Brain pericyte (primary cell): ENCODE results near the gene CAPG.
"Not testable (repeated sequence)": the region's sequence is repeated elsewhere in the genome, so short reads cannot be mapped to it uniquely, and the experiment has no call there.

ENCODE experiments used
- DNase-seq: peaks from one replicate; pipeline ENCODE4 v3.0.0-alpha.2; 2012; ENCODE audit warnings: low read depth, low spot score

CAPG gene, protein sequence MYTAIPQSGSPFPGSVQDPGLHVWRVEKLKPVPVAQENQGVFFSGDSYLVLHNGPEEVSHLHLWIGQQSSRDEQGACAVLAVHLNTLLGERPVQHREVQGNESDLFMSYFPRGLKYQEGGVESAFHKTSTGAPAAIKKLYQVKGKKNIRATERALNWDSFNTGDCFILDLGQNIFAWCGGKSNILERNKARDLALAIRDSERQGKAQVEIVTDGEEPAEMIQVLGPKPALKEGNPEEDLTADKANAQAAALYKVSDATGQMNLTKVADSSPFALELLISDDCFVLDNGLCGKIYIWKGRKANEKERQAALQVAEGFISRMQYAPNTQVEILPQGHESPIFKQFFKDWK

DNA sequence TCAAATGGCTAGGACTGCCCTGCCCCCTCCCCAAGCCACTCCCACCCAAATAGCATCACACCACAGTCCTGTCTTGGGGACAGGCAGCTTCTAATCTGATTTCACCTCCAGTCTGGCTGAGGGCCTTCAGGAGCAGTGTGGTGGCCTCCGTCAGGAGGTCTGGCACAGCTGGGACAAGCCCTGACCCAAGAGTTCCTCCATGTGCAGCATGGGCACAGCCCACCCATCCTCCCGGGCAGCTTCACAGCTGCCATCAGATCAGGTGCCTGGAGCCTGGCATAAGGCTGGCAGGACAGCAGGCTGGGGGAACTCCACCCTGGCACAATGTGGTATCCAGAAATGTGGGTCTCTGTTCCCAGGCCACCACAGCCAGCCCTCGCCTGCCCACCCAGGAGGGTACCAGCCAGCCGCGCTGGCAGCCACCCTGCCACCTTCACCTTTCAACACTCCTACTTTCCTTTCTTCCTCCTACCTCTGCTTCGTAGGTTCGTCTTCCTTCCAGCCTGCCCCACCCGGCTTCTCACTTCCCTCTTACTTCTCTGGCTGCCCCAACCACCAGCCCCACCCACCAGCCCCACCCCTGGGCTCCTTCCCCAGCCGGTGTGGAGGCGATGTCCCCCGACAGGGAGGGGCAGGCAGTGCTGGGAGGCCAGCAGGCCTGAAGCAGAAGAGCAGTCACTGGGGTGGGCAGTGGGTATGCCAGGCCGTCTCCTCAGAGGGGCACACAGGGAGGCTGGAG is at the start of gene CAPG:
Gene CAPG (minus strand): TSS at position 522 of the 739 bp plus-strand sequence. CDS start 8,221 bp downstream, outside the sequence.
- no peak for DNase-seq

DNA sequence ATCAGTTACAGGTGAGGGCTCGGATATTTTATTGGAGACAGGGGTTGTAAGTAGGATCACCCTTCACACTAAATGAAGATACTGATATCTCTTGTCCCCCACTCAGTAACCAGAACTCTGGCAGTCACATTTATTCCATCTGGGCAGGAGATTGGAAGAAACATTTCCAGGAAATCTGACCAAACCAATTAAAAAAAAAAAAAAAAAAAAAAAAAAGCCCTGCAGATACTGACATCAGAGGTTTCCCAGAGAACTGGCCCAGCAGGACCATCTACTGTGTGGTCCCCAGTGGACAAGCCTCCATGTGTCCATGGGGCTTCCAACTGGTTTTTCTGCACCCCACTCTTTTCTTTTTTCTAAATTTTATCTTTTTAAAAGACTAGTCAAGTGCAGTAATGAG is 49.6 kb upstream of the CAPG start:
- DNase-seq = no peak

DNA sequence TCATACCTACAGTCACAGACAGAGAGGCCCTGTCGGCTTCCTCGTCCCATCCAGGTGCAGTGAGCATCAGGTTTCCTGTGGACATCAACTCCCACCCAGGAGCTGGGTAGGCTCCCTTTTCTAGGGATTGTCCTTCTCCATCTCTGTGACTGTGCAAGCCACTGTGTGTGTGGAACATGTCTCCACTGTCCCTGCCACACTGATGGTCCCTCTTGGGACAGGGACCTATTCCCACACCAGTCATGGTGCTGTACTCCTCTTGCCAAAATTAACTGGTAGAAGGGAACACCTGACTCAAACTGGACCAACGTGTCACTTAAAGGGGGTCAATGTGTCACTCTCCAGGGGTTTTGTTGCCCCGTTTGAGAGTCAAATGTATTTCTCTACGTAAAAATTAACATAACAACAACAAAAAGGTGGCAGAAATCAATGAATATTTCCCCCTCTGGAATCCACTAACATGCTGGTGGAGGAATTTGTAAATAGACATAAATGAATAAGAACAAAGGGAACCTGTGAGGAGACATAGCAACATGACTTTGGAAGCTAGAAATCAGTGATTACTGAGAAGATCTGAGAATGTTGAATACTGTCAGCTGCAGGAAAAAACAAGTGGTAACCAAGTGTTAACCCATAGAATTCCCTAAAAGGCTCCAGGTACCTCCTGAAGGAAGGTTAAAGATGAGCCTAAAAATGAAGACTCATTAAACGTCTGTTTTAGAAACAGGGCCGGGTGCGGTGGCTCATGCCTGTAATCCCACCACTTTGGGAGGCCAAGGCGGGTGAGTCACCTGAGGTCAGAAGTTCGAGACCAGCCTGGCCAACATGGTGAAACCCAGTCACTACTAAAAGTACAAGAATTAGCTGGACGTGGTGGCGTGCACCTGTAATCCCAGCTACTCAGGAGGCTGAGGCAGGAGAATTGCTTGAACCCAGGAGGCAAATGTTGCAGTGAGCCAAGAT is 48.7 kb upstream of the CAPG start:
- DNase-seq = no peak

GRCh38 chr2:85457877-85458316 is 47.7 kb upstream of the CAPG start:
- no peak for DNase-seq

- DNase-seq = no peak
Measured at GRCh38 chr2:85457043-85457442, 46.9 kb upstream of the CAPG start.

GRCh38 chr2:85455552-85456090 is 45.5 kb upstream of the CAPG start:
- no peak for DNase-seq

DNA sequence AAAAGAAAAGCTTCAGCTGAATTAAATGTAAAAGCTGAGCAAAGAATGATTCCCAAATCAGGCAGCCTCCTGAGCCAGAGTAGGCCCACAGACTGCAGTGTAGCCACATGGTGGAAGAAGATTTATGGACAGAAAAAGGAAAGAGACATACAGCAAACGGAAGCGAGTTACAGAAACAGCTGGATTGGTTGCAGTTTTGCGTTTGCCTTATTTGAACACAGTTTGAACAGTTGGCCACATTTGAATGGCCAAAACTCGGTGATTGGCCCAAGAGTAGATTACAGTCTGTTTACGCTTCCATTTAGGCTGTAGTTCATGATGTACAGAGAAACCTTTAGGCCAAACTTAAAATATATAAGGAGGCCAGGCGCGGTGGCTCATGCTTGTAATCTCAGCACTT is 43.4 kb upstream of the CAPG start:
- no peak for DNase-seq

GRCh38 chr2:85452237-85452636 is 42.1 kb upstream of the CAPG start:
- no peak for DNase-seq

DNA sequence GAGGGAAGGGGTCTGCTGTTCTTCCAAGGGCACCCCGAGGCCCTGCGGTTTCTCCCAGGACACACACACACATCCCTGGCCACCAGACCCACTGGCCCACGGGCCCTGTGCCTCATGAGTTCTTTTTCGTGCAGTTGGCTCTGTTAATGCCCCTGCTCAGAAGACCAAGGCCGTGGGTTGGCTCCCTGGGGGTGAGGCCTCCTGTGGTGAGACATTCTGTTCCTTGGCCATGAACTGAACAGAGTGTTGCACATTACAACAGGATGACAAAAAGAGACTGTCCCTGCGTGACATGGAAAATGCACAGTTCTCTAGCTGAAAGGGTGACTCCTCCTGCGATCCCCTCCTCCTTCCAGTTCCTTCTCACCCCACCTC is 39.0 kb upstream of the CAPG start:
- DNase-seq = no peak

GRCh38 chr2:85448461-85449213 is 38.5 kb upstream of the CAPG start:
- DNase-seq = no peak

GRCh38 chr2:85447222-85447585 is 37.0 kb upstream of the CAPG start:
- no peak for DNase-seq

GRCh38 chr2:85446296-85447221 is 36.4 kb upstream of the CAPG start:
- DNase-seq = no peak

DNA sequence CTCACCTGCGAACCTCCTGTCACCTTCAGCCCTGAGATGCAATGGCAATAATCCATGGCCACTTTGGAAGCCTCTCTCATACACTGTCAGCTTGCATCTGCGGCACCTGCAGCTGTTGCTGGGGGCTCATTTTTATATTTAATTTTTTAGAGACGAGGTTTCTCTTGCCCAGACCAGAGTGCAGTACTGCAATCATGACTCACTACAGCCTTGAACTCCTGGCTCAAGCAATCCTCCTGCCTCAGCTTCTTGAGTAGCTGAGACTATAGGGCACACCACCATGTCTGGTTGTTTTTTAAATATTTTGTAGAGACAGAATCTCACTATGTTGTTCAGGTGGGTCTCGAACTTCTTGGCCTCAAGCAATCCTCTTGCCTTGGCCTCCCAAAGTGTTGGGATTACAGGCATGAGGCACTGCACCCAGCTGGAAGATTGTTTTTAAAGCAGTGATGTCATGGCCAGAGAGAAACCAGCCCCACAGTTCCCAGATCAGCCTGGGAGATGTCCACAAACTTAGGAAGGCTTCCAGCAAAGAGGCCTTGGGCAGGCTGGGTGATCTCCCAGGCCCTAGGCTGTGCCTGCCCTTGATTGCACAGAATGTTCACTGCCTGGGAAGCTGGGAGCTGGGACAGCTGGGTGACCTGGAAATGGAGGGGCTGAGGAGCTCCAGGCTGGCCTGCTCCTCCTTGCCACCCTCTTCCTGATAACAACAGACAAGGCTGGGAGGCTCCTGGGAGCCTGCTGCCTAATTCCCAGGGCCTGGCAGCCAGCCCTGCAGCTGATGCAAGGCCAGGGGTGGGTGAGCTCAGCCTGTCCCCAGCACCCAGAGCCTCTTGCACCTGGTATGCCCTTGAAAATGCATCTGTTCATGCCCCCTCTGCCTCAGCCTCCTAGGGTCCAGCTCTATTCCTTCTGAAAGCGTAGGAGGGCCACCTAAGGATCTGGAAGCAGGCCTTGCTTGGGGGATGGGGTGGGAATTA is 35.4 kb upstream of the CAPG start:
- no peak for DNase-seq

- DNase-seq = no peak
Measured at GRCh38 chr2:85444629-85445172, 34.5 kb upstream of the CAPG start.

GRCh38 chr2:85441864-85442263 is 31.7 kb upstream of the CAPG start:
- no peak for DNase-seq

DNA sequence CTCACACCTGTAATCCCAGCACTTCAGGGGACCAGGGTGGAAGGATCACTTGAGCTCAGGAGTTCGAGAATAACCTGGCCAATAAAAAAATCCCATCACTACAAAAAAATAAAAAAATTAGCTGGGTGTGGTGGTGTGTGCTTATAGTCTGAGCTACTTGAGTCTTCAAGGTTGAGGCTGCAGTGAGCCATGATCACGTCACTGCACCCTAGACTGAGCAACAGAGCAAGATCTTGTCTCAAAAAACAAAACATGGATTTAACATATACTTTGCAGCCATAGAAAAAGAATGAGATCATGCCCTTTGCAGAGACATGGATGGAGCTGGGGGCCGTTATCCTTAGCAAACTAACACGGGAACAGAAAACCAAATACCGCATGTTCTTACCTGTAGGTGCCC is 30.6 kb upstream of the CAPG start:
- DNase-seq = no peak

DNA sequence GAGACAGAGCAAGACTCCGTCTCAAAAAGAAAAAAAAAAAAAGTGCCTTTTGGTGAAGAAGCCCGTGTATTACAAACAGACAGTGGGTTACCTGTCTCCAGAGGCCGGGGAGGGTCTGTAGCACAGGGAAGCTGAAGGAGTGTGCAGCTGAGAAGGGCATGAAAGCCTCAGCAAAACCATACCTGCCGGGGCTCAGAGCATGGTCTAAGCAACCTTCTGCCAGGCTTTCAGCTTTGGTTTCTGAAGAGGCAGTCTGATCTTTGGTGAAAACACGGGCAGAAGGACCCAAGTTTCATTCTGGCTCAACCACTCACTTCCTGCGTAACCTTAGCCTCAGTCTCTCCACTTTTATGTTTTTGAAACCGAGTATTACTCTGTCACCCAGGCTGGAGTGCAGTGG is 29.8 kb upstream of the CAPG start:
- no peak for DNase-seq

DNA sequence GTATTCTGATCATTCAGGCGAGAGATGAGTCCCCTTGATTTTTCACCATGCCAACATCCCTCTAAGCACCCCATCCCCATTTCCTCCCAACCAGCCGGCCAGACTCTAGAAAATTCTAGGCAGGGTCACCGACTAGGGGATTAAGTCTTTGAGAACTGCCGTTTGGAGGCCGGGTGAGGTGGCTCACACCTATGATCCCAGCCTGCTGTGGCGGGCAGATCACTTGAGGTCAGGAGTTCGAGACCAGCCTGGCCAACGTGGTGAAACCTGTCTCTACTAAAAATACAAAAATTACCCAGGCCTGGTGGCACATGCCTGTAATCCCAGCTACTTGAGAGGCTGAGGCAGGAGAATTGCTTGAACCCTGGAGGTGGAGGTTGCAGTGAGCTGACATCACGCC is 29.4 kb upstream of the CAPG start:
- not testable (repeated sequence) for DNase-seq
